ENCODE results near the gene NDUFA6.
"Not testable (repeated sequence)": the region's sequence is repeated elsewhere in the genome, so short reads cannot be mapped to it uniquely, and the experiment has no call there.

DNA sequence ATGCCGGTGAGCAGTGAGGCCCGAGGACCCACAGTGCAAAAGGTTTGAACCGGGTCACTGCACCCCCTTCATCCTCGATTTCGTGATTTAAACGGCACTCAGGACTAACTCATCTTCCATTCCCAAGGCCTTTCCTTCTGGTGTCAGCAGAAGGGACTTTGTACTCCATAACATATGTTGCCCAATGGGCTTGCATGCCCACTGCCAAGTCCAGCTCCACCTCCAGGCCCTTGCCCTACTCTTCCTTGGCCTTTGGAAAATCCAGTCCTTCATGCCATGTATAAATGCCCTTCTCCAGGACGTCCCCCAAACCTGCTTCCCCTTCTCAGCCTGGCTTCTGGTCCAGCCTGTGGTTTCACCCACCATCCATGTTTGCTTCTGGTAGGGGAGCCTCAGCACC, 39.6 kb upstream of the NDUFA6 start:
- TF ChIP-seq, protein P1, sequence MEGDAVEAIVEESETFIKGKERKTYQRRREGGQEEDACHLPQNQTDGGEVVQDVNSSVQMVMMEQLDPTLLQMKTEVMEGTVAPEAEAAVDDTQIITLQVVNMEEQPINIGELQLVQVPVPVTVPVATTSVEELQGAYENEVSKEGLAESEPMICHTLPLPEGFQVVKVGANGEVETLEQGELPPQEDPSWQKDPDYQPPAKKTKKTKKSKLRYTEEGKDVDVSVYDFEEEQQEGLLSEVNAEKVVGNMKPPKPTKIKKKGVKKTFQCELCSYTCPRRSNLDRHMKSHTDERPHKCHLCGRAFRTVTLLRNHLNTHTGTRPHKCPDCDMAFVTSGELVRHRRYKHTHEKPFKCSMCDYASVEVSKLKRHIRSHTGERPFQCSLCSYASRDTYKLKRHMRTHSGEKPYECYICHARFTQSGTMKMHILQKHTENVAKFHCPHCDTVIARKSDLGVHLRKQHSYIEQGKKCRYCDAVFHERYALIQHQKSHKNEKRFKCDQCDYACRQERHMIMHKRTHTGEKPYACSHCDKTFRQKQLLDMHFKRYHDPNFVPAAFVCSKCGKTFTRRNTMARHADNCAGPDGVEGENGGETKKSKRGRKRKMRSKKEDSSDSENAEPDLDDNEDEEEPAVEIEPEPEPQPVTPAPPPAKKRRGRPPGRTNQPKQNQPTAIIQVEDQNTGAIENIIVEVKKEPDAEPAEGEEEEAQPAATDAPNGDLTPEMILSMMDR (optimal IDR thresholded peaks at IDR 0.05 in 1 of 3, IDR thresholded peaks at IDR 0.05 in 1 of 3, conservative IDR thresholded peaks at IDR 0.05 in 1 of 3; ENCODE audit: extremely low read depth in 1 of 3, insufficient read depth in 2 of 3, low read length in 3 of 3), result not testable (repeated sequence)
- not testable (repeated sequence) for TF ChIP-seq EZH2 (IDR thresholded peaks at IDR 0.05; ENCODE audit: low read length)
